Neural cell (in vitro differentiated cells): ENCODE measurements around the gene PTPRN2. TPM values are rescaled to one million over a fixed set of nuclear protein-coding genes. Genes with fewer than 3 reads are reported as not detected.

ENCODE experiments used
- H2AFZ ChIP-seq: fragments of 200-600, 300-800 bp; sonication (generic), shearing (Covaris generic); 2 replicates; pipeline ENCODE4 v1.6.0; 2014; ENCODE audit warnings: low read depth, mild to moderate bottlenecking, antibody characterized with exemption, low read length, moderate library complexity
- H3F3A ChIP-seq: fragments of 200-600 bp; shearing (Covaris generic); 2 replicates; pipeline ENCODE4 v1.6.1; 2016; ENCODE audit warnings: mild to moderate bottlenecking, moderate library complexity, mixed read lengths, antibody characterized with exemption, low read length; ENCODE audit not compliant: insufficient read depth, poor library complexity, severe bottlenecking
- H3K27ac ChIP-seq: fragments of 200-600, 300-800 bp; sonication (generic), shearing (Covaris generic); 2 replicates; pipeline ENCODE4 v1.5.1; 2014; ENCODE audit warnings: mild to moderate bottlenecking, low read length, moderate library complexity
- H3K27me3 ChIP-seq: fragments of 300-800, 200-600 bp; sonication (generic), shearing (Covaris generic); 2 replicates; pipeline ENCODE4 v1.6.0; 2014; ENCODE audit warnings: mild to moderate bottlenecking, low read depth, low read length, moderate library complexity; ENCODE audit not compliant: insufficient read depth
- H3K36me3 ChIP-seq: fragments of 300-800, 200-600 bp; sonication (generic), shearing (Covaris generic); 2 replicates; pipeline ENCODE4 v1.5.1; 2014; ENCODE audit warnings: mild to moderate bottlenecking, antibody characterized with exemption, low read length, moderate library complexity; ENCODE audit not compliant: insufficient read depth
- H3K4me2 ChIP-seq: fragments of 300-800, 200-600 bp; sonication (generic), shearing (Covaris generic); 2 replicates; pipeline ENCODE4 v1.6.0; 2014; ENCODE audit warnings: mild to moderate bottlenecking, low read length
- H3K4me3 ChIP-seq: fragments of 300-800, 200-600 bp; sonication (generic), shearing (Covaris generic); 2 replicates; pipeline ENCODE4 v1.5.1; 2014; ENCODE audit warnings: mild to moderate bottlenecking, low read length, moderate library complexity
- H3K79me2 ChIP-seq: fragments of 200-600 bp; shearing (Covaris generic); replicated peaks from 2 replicates; pipeline ENCODE4 v1.6.0; 2014; ENCODE audit warnings: mild to moderate bottlenecking, low read length, moderate library complexity; ENCODE audit not compliant: insufficient read depth
- H3K9ac ChIP-seq: fragments of 300-800, 200-600 bp; sonication (generic), shearing (Covaris generic); 2 replicates; pipeline ENCODE4 v1.6.1; 2016; ENCODE audit warnings: mild to moderate bottlenecking, low read length, mixed read lengths
- H3K9me2 ChIP-seq: fragments of 200-600 bp; shearing (Covaris generic); 2 replicates; pipeline ENCODE4 v1.6.1; 2016; ENCODE audit warnings: mild to moderate bottlenecking, low read length, mixed read lengths; ENCODE audit not compliant: insufficient read depth
- H3K9me3 ChIP-seq: fragments of 200-600, 300-800 bp; sonication (generic), shearing (Covaris generic); 2 replicates; pipeline ENCODE4 v1.6.1; 2016; ENCODE audit warnings: mild to moderate bottlenecking, mixed run types, low read length, moderate library complexity, mixed read lengths
- H4K20me1 ChIP-seq: fragments of 200-600 bp; shearing (Covaris generic); 2 replicates; pipeline ENCODE4 v1.6.1; 2016; ENCODE audit warnings: mild to moderate bottlenecking, mixed run types; ENCODE audit not compliant: insufficient read depth
- CTCF ChIP-seq: fragments of 450-650 bp; IDR thresholded peaks from 2 replicates; pipeline ENCODE4 v1.5.1; 2014; ENCODE audit warnings: antibody characterized with exemption, mild to moderate bottlenecking, moderate library complexity; ENCODE audit not compliant: poor library complexity, severe bottlenecking
- EP300 ChIP-seq: fragments of 450-650 bp; conservative IDR thresholded peaks from 2 replicates; pipeline ENCODE4 v1.6.1; 2014; ENCODE audit warnings: antibody characterized with exemption, mild to moderate bottlenecking, moderate library complexity; ENCODE audit not compliant: poor library complexity, severe bottlenecking
- EZH2 ChIP-seq: fragments of 200-600, 300-800 bp; shearing (Covaris generic), sonication (generic); IDR thresholded peaks from 2 replicates; pipeline ENCODE4 v1.6.1; 2014; ENCODE audit warnings: antibody characterized with exemption, low read length, borderline replicate concordance, mild to moderate bottlenecking; ENCODE audit not compliant: insufficient read depth, poor library complexity, severe bottlenecking
- MXI1 ChIP-seq: fragments of 450-650 bp; conservative IDR thresholded peaks from 2 replicates; pipeline ENCODE4 v1.6.1; 2014; ENCODE audit warnings: antibody characterized with exemption, mild to moderate bottlenecking; ENCODE audit not compliant: poor library complexity, severe bottlenecking
- POLR2AphosphoS5 ChIP-seq: IDR thresholded peaks from 2 replicates; pipeline ENCODE4 v1.6.1; 2012
- RAD21 ChIP-seq: fragments of 450-650 bp; conservative IDR thresholded peaks from 2 replicates; pipeline ENCODE4 v1.6.1; 2014; ENCODE audit warnings: antibody characterized with exemption, mild to moderate bottlenecking, moderate library complexity
- REST ChIP-seq: IDR thresholded peaks from 2 replicates; pipeline ENCODE4 v1.6.1; 2012; ENCODE audit warnings: borderline replicate concordance
- SMC3 ChIP-seq: fragments of 450-650 bp; conservative IDR thresholded peaks from 2 replicates; pipeline ENCODE4 v1.6.1; 2014; ENCODE audit warnings: antibody characterized with exemption, mild to moderate bottlenecking, moderate library complexity; ENCODE audit not compliant: poor library complexity
- TAF1 ChIP-seq: IDR thresholded peaks from 2 replicates; pipeline ENCODE4 v1.6.1; 2012; ENCODE audit warnings: low read depth
- polyA plus RNA-seq: library from polyadenylated mRNA; depleted of rRNA; stranded (reverse); fragments of >200 nt; gene quantifications from 2 replicates; pipeline ENCODE4 v1.2.3, GENCODE V29; 2014

PTPRN2 gene
- polyA plus RNA-seq, 1 donor from 2014 or later = 31.0 TPM

- peaks cover 100% of the 10 kb centered on the region for H3K79me2 ChIP-seq
- no peaks in the 10 kb centered on the region for H3K9me3 ChIP-seq
- no peaks in the 10 kb centered on the region for H3K27me3 ChIP-seq
- H3K4me3 ChIP-seq = peak overlapping the region; percentile 18
- H4K20me1 ChIP-seq = peaks cover 15% of the 10 kb centered on the region
- no peak overlapping the region for H3K27ac ChIP-seq
- H3K36me3 ChIP-seq = peaks cover 9% of the 10 kb centered on the region
- H3F3A ChIP-seq = peaks cover 8% of the 10 kb centered on the region
- no peak for TF ChIP-seq RAD21
- TF ChIP-seq MXI1 = no peak
- no peak for TF ChIP-seq CTCF
- TF ChIP-seq POLR2AphosphoS5 = no peak
- TF ChIP-seq TAF1 = no peak
- TF ChIP-seq EZH2 = no peak
- no peak for TF ChIP-seq SMC3
- TF ChIP-seq EP300 = no peak
- TF ChIP-seq REST = no peak
- no peak overlapping the region for H3K4me2 ChIP-seq
- H3K9ac ChIP-seq = no peak overlapping the region
- H2AFZ ChIP-seq = no peak overlapping the region
- H3K9me2 ChIP-seq = no peaks in the 10 kb centered on the region
Observed at GRCh38 chr7:157676456-157677255, 911.0 kb downstream of the PTPRN2 start.

- Histone ChIP-seq H3K27me3 (no peaks in the 10 kb centered on the region), H3K4me2 (no peak overlapping the region), H3K79me2 (peaks cover 100% of the 10 kb centered on the region), H3F3A (peaks cover 7% of the 10 kb centered on the region), H2AFZ (no peak overlapping the region), H3K4me3 (no peak overlapping the region), H3K9me2 (no peaks in the 10 kb centered on the region), H3K27ac (no peak overlapping the region), H3K9me3 (no peaks in the 10 kb centered on the region), H4K20me1 (peaks cover 15% of the 10 kb centered on the region), H3K36me3 (peaks cover 9% of the 10 kb centered on the region), H3K9ac (no peak overlapping the region)
- no peak for TF ChIP-seq RAD21
- no peak for TF ChIP-seq CTCF
- TF ChIP-seq SMC3 = no peak
- TF ChIP-seq EP300 = no peak
- TF ChIP-seq MXI1 = no peak
- TF ChIP-seq TAF1 = no peak
- no peak for TF ChIP-seq REST
- TF ChIP-seq POLR2AphosphoS5 = no peak
- no peak for TF ChIP-seq EZH2
Observed at GRCh38 chr7:157676001-157676400, 911.6 kb downstream of the PTPRN2 start.
